Amniotic epithelial cell (primary cell): ENCODE results near the gene MAGOH.
"Not testable (repeated sequence)": the region's sequence is repeated elsewhere in the genome, so short reads cannot be mapped to it uniquely, and the experiment has no call there.

Source experiments
- DNase-seq: peaks from one replicate; pipeline ENCODE4 v3.0.0-alpha.2; 2010; ENCODE audit warnings: low read depth

Gene MAGOH

DNA sequence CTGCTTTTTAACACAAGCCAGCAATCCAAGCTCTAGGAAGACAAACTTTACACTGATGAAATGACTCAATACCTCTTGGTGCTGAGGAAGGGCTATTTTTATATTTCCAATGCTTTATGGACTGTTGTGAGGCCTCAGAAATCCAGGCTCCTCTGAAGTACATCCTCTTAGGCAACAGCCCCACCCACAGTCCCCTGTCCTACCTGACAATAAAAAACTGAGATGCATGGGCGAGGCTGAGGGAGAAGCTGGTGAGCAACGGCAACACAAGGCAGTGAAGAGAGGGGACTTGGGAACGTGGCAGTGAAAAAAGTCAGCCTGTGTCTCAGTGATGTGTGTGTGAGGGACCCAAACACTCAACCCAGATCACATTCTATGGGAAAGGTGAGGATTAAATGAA, 51.8 kb downstream of the MAGOH start:
- no peak for DNase-seq

DNA sequence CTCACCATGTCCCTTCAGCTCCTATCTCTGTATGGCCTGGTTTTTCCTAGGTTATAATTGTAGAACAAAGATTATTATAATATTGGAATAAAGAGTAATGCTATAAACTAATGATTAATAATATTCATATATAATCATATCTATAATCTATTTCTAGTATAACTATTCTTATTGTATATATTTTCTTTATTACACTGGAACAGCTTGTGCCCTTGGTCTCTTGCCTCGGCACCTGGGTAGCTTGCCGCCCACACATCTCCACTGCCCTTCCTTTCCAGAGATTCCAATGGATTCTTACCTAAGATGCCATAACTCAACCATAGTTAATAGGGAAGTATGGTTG, 52.4 kb downstream of the MAGOH start:
- DNase-seq = not testable (repeated sequence)

DNA sequence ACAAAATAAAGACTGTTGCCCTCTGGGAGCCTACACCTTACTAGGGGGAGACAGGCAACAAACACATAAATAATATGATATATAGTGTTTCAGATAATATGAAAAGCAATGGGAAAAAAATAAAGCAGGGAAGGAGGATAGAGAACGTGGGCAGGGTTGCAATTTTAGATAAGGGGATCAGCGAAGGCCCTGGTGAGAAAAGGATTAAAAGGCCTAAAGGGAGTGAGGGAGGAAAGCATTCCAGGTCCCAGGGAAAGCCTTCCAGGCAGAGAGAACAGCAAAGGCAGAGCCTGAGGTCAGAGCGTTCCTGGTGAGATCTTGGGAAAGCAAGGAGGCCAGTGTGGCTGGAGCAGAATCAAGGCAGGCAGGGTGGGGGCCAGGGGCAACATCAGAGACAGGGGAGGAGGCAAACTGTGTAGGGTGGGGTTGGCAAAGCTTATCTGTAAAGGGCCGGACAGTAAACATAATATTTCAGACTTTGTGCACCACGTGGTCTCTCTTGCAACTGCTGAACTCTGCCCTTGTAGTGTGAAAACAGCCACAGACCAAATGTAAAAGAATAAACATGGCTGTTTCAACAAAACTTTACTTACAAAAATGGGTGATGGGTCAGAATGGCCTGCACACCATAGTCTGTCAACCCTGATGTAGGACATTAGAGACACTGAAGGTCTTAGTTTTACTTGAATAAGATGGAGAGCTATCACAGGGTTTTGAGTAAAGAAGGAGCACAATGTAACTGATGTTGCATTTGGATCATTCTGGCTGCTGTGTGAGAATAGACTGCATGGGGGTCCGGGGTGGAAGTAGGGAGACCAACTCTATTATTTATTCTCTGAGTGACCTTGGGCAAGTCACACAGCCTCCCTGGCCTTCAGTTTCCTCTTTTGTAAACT, 55.0 kb downstream of the MAGOH start:
- peak; percentile 99 for DNase-seq

DNA sequence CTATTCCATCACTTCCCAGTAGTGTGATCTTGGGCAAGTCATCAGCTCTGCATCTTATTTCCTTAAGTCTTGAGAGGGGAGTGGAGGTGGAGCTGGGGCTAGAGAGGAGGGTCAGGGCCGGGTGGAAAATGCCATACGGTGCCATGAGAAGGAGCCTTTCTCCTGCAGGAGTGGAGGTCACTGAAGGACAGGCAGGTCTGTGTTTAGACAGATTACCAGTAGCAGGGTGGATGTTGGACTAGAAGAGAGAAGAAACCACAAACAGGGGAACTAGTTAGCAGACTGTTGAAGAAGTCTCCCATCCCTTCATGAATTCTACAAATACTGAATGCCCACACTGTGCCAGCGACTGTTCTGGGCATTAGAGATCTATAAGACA, 55.6 kb downstream of the MAGOH start:
- no peak for DNase-seq

DNA sequence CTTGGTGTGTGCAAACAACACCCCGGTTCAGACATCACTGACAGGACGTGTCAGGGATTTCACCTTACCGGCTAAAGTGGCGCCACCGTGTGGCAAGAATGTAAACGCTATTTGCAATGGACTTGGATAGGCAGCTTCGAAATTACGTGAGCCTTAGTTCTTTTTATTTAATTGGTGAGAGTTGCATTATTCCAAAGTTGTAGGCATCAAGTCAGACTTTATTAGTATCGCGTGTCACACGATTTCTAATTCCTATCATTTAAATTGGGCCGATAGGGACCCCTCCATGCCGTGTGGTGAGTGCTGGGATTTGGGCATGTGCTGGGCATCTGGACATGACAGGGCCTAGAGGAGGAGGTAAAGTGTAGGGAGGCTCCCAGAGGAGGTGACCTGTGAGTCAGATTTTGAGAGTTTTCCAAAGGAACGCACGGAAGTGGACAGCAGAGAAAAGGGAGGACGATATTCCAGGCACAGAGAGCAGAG, 56.2 kb downstream of the MAGOH start:
- peak; percentile 82 for DNase-seq

DNA sequence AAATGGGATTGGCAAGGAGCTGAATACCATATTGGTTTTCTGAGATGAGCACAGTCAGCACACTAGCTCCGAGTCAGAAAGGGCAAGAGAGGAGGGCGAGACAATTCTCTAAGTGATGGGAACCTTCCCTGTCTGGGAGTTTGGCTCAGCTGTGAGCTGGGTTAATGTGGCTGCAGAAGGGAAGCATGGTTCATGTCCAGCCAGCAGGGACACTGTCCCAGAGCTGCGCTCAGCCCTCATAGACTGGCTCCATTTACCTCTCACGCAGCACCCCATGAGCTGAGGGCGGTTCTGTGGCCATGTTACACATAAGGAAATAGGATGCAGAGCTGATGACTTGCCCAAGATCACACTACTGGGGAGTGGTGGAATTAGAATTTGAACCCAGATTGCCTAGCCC, 57.4 kb downstream of the MAGOH start:
- DNase-seq = no peak

DNA sequence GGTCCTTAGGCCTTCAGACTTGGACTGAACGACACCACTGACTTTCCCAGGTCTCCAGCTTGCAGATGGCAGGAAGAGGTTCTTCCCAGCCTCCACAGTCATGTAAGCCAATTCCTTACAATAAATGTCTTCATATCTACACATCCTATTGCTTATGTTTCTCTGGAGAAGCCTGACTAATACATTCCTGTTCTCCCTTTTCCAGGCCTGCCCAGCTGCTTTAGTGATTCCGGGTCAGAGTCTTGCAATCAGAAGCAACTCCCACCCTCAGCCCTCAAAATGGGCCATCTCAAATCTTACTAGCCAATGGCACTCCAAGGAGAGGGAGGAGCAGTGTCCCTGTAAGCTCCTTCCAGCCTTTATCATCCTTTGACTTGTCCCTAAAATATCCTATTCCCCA, 58.1 kb downstream of the MAGOH start:
- peak; percentile 74 for DNase-seq
